ENCODE data around the gene IER5.

Gene IER5

DNA sequence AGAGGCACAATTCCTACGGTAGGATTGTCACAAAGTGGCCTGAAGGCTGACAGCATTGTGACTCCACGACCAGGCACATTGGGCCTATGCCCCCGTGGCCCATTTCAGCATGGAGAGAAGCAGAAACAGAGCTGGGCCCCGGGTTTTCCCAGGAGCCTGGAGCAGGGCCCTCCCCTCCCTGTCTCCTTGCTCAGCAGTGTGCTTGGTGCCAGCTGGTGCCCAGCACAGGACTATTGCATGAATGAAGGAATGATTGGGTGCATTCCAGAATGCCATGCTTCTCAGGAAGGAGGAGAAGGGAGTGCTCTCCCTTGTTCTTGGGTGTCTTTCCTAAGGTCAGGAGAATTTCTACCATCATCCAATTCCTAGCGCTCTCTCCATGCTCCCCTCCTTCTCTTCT, 33.7 kb downstream of the IER5 start:
- DNase-seq, result no peak
- no peaks in the 10 kb centered on the region for H3K9me3 ChIP-seq
- TF ChIP-seq, protein P1, sequence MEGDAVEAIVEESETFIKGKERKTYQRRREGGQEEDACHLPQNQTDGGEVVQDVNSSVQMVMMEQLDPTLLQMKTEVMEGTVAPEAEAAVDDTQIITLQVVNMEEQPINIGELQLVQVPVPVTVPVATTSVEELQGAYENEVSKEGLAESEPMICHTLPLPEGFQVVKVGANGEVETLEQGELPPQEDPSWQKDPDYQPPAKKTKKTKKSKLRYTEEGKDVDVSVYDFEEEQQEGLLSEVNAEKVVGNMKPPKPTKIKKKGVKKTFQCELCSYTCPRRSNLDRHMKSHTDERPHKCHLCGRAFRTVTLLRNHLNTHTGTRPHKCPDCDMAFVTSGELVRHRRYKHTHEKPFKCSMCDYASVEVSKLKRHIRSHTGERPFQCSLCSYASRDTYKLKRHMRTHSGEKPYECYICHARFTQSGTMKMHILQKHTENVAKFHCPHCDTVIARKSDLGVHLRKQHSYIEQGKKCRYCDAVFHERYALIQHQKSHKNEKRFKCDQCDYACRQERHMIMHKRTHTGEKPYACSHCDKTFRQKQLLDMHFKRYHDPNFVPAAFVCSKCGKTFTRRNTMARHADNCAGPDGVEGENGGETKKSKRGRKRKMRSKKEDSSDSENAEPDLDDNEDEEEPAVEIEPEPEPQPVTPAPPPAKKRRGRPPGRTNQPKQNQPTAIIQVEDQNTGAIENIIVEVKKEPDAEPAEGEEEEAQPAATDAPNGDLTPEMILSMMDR (IDR thresholded peaks at IDR 0.05), result no peak
- no peak overlapping the region for H3K4me3 ChIP-seq
- intact Hi-C loops (cut with DNase I; ENCODE audit: low total_unique reads), result no loop called here
- no peaks in the 10 kb centered on the region for H3K36me3 ChIP-seq
- H3K27ac ChIP-seq, result no peak overlapping the region
- H3K4me1 ChIP-seq, result peaks cover 0 to 8% (median 0%) of the 10 kb centered on the region in 4 donors
- no peaks in the 10 kb centered on the region for H3K27me3 ChIP-seq

DNA sequence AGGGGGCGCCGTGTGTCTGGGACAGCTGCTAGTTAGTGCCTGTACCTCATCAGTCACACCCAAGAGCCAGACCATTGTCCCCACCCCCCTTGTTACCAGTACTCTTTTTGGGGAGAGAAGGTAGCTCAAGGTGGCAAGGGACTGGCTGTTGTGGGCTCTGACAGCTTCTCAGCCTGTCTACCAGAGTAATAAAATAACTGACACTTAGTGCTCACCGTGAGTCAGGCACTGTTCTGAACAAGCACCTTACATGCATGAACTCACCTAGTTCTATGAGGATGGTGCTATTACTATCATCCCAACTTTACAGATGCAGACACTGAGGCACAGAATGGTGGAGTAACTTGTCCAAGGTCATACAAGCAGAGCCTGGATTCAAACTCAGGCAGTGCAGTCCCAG, 34.7 kb downstream of the IER5 start:
- no peak overlapping the region for H3K4me3 ChIP-seq
- TF ChIP-seq, protein P1 (IDR thresholded peaks at IDR 0.05), result no peak
- no peaks in the 10 kb centered on the region for H3K9me3 ChIP-seq
- H3K27me3 ChIP-seq, result no peaks in the 10 kb centered on the region
- peaks cover 0 to 3% (median 0%) of the 10 kb centered on the region in 4 donors for H3K4me1 ChIP-seq
- no peaks in the 10 kb centered on the region for H3K36me3 ChIP-seq
- H3K27ac ChIP-seq, result no peak overlapping the region
- intact Hi-C loops (cut with DNase I; ENCODE audit: low total_unique reads), result no loop called here
- no peak for DNase-seq

DNA sequence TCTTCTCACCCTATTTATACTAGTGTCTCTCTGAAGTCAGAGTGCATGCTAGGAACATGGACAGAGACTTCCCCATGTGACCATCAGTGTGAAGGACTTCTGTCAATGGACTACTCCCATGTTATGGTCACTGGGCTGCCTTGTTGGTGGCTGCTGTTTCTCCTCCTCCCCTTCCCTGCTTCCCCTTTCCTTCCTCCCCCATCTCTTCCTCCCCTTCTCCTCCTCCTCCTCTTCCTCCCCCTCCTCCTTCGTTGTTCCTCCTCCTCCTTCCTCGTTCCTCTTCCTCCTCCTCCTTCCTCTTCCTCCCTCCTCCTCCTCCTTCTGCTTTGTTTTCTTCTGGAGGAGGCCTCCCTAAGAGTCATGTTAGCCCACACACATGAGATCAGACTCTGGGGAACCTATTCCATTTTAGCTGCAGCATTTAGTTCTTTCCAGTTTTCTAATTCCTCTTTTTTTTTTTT, 35.8 kb downstream of the IER5 start:
- intact Hi-C loops (cut with DNase I; ENCODE audit: low total_unique reads), result no loop called here
- Histone ChIP-seq H3K36me3 (no peaks in the 10 kb centered on the region), H3K27me3 (no peaks in the 10 kb centered on the region), H3K4me3 (no peak overlapping the region), H3K4me1 (peaks cover 0 to 8% (median 2%) of the 10 kb centered on the region in 4 donors), H3K27ac (no peak overlapping the region), H3K9me3 (no peaks in the 10 kb centered on the region)
- TF ChIP-seq, protein P1 (IDR thresholded peaks at IDR 0.05), result no peak
- no peak for DNase-seq

DNA sequence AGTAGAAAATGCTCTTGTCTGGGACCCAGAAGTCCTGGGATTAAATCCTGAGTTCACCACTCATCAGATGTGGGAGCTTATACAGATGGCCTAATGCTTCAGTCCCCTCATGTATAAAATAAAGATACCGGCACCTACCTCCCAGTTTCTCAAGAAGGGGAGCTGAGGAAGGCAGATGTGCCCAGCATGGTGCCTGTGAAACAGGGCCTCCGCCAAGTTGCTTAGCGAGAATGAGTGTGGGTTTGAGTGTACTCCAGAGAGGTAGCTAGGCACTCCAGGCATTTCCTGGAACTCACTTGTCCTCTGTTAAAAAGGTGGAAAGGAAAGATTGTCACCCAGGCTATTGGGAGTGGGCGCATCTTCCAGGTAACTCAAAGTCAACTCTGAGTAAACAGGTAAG, 37.8 kb downstream of the IER5 start:
- Histone ChIP-seq H3K36me3 (no peaks in the 10 kb centered on the region), H3K4me3 (no peak overlapping the region), H3K27me3 (no peaks in the 10 kb centered on the region), H3K4me1 (peaks cover 0 to 8% (median 2%) of the 10 kb centered on the region in 4 donors), H3K27ac (no peak overlapping the region), H3K9me3 (no peaks in the 10 kb centered on the region)
- no peak for DNase-seq
- intact Hi-C loops (cut with DNase I; ENCODE audit: low total_unique reads), result no loop called here
- TF ChIP-seq, protein P1 (IDR thresholded peaks at IDR 0.05), result no peak

DNA sequence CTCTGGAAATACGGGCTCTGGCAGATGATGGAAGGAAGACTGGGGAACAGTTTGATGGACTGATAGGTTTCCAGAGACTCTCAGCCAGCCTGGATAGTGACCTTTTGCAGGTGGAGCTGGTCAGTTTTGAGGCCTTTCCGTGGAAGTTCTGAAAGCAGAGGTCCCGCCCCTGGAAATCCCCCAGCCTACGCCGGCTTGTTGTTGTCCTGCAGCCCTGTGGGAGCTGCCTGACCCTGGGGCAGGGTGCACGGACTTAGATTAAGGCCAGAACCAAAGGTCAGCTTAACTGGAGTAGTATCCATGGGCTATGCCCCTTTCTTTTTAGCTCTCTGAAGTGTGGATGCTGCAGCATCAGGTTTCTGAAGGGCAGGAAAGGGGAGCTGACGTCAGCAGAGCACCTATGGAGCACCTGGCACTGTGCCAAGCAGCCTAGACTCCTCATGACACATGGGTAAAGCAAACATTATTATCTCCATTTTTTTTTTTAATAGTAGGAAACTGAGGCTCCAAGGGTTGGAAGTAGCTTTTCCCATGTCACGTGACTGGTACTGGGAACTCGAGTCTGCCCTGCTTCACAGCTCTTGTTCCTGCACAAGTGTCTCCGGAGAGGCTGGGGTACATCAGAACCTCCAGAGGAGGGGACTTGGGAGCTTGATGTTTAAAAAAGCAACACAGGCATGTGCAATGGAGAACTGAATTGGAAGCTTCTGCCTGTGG, 38.5 kb downstream of the IER5 start:
- no peak overlapping the region for H3K27ac ChIP-seq
- H3K9me3 ChIP-seq, result no peaks in the 10 kb centered on the region
- no peak for DNase-seq

More for the DNA sequence above, 38.5 kb downstream of the IER5 start:
- TF ChIP-seq, protein P1 (IDR thresholded peaks at IDR 0.05), result no peak
- Histone ChIP-seq H3K27me3 (no peaks in the 10 kb centered on the region), H3K4me1 (peaks cover 0 to 8% (median 1%) of the 10 kb centered on the region in 4 donors), H3K36me3 (no peaks in the 10 kb centered on the region), H3K4me3 (no peak overlapping the region)
- intact Hi-C loops (cut with DNase I; ENCODE audit: low total_unique reads), result no loop called here
